HG03354 (cell line): ENCODE results near the gene CHMP2B.
"Not testable (repeated sequence)": the region's sequence is repeated elsewhere in the genome, so short reads cannot be mapped to it uniquely, and the experiment has no call there.

ENCODE experiments used
- ATAC-seq: cut with Tn5 transposase; IDR thresholded peaks from one replicate; pipeline ENCODE4 v1.9.1; 2021; ENCODE audit warnings: mild to moderate bottlenecking; ENCODE audit not compliant: unreplicated experiment, poor library complexity, severe bottlenecking

The CHMP2B gene

GRCh38 chr3:87298111-87298718, 71.1 kb downstream of the CHMP2B start:
- ATAC-seq: peak; percentile 95

GRCh38 chr3:87305031-87305430, 77.9 kb downstream of the CHMP2B start:
- not testable (repeated sequence) for ATAC-seq
